Renal pelvis (tissue), 4 donors: ENCODE data around the gene CENPE. TPM values are rescaled to one million over a fixed set of nuclear protein-coding genes. Genes with fewer than 3 reads are reported as not detected.

Source experiments
- DNase-seq: peaks from one replicate; pipeline ENCODE4 v3.0.0-alpha.2; 2013
- polyA plus RNA-seq, 3 donors: library from polyadenylated mRNA; unstranded; fragments of 120-200 nt; gene quantifications; one replicate each; pipeline ENCODE4 v1.2.1, GENCODE V29; 2013; ENCODE audit not compliant: insufficient read length in 3 of 3

Gene CENPE
- polyA plus RNA-seq, 3 donors: 11.6 to 15.4 (median 11.6) TPM

DNA sequence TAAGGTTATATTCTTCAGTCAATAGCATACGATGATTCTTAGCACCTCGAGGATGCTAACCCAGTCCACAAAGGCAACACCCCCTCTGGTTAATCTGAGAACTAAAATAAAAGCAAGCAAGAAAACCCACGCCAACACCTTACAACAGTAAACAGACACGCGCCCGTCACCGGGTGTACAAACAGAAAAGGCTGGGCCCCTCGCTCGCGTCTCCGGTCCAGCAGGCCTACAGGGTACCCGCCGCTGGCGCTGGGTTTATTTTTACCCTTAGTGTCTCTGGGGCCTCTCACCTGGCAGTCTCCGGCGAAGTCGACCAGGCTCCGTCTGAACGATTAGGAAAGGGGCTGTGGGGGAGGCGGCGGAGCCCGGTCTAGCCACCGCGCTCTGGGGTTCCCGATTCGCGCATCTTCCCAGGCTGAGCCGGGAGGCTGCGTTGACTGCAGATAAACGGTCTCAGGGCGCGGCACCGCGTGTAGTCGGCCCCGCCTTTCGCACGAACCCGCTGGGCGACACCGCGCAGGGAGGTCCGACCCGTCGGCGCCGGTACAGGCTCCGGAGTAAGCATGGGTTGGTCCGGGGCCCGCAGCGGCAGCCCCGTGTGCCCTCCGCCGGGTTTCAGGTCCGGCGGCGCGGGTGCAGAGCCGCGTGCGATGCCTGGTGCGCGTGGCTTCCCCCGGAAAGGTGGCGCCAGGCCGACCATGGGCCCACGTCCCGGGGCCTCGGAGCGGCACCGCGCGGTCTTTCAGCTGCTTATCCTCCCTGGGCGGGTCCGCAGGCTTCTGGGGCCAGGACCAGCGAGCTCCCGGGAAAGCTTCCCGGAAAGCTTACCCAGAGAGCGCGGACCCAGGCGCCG lies 122.0 kb downstream of the CENPE start:
- peak; percentile 55 for DNase-seq

DNA sequence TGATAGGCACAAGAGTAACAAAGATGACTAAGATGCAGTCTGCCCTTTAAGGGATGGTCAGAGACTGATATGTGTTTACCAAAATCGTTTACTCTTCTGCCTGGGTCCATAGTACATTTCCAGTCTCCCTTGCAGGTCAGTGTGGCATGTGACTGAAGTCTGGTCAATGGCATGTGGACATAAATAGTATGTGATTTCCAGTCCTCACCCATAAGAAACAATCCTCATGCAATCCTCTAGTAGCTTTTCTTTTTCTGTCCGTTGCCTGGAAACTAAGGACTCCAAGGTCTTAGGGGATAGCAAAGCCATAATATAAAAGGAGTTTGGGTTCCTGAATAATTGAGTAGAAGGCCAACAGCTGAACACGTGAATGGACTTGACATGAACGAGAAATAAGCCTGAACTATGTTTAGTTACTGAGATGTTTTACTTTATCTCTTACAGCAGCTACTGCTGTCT lies 122.7 kb downstream of the CENPE start:
- DNase-seq: peak; percentile 12

DNA sequence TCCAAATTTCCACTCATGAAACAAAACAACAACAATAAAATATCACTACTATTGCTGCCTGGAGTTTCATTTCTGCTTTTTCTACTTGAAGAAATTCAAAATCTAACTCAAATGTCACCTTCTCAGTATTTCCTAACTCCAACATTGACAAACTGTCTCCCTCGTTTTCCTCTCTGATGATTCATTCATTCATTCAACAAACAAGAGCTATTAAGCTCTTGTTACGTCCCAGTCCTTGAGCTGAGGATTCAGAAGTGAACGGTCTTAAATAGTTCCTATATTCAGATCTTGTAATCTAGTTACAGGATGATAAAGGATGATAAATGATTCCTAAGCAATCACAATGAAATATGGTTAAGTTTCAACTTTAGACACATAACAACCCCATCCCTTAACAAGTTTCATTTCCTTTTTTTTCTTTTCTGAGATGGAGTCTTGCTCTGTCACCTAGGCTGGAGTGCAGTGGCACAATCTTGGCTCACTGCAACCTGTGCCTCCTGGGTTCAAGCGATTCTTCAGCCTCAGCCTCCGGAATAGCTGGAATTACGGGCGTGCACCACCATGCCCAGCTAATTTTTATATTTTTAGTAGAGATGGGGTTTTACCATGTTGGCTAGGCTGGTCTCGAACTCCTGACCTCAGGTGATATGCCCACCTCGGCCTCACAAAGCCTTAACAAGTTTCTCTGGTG lies 123.3 kb downstream of the CENPE start:
- DNase-seq: no peak

DNA sequence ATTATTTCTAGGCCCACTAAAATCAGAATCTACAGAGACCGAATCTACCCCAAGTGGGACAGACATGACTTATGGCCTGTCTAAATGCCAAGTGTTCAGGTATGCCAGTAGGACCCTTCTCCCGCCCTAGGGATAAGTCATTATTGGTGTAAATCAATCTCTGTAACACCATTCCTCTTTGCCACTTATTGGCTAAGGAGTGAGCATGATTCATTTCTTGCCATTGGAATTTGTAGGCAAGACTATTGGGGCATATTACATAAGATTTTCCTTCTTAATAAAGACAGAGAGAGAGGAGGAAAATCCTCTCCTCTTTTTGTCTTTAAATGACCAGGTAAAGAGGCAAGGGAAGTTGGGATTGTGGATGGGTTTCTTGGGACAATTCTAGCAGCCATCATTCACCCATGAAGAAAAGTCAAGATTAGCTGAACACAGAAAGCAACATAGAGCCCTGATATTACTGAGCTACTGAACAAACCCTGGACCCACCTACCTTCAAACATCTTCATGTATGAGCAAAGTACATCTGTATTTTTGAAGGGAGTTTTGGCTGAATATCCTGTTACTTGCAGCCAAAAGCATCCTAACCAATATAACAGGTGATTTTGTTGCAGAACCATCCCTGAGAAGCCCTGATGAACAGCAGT lies 124.2 kb downstream of the CENPE start:
- DNase-seq: no peak

DNA sequence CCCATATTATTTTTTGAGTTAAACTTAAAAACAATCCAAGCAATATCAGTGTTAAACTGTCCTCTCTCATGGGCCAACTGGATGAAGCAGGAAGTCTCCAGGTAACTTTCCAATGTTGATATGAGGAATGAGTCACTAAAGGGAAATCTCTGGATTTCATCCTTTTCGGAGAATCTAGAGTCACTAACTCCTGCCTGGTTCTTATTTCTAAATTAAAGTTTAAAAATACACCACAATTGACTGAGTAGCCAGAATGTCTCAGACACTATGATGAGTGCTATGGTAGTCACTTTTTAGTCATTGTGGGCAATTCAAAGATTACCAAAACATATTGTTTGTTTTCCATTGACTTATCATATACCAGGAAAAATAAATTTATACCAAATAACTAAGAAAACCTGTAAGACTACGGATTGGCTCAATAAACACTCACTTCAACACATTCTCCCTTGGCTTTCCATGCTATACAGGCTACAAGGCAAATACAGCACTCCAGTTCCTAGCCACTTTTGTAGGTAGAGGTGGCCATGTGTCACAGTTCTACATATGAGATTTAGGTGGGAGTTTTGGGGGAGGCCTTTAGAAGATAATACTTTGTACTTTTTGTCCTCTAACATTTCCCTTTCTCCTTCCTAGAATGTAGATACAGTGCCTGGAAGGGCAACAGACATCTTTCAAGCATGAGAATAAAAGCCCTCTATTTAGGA lies 130.1 kb downstream of the CENPE start:
- no peak for DNase-seq

DNA sequence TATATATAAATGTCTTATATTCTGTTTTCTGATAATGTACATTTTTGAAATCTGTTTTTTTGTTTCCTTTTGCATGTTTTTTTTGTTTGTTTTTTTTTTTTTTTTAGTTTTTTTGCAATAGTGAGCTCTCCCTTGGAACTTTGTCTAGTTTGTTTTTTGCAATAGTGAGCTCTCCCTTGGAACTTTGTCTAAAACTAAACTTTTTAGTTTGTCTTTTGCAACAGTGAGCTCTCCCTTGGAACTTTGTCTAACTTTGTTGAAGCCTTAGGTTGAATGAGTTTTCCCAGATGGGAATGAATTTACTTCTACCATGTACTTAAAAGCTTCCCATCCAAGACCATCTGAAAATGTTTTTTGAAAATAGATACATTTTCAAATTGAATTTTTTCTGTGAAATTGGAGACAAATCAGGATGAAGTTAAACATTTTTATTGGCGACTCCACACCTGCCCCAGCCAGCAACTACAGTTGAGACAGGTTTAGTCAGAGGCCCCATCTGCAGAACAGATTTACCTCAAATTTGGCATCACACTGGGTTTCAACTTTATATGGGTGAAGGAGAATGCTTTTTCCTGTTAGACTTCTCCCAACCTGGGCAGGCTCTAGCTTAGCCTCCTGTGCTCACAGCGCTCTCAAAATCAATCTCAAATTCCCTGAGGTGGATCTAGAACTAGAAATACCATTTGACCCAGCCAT lies 137.5 kb downstream of the CENPE start:
- no peak for DNase-seq

Other genes with a start within 250 kb of the CENPE start
- 1 to 10 TPM; 2.4 to 4.0 (median 3.5) TPM for gene SLC9B1, start 178.6 kb downstream of the CENPE start, polyA plus RNA-seq
- gene SLC9B2, start 121.6 kb downstream of the CENPE start, polyA plus RNA-seq: 1 to 10 TPM; 6.7 to 9.7 (median 7.8) TPM
- 100 to 1,000 TPM; 178 to 208 (median 185) TPM for gene BDH2, start 98.5 kb downstream of the CENPE start, polyA plus RNA-seq